ENCODE results near the gene KLHDC4.

The KLHDC4 gene

GRCh38 chr16:87677830-87678229 is 88.0 kb downstream of the KLHDC4 start:
- no peak overlapping the region for H3K27ac ChIP-seq
- no peaks in the 10 kb centered on the region for H3K9me3 ChIP-seq (ENCODE audit: severe bottlenecking)
- no peak for DNase-seq
- H3K27me3 ChIP-seq (ENCODE audit: insufficient read depth, low read depth, severe bottlenecking): no peaks in the 10 kb centered on the region
- H3K36me3 ChIP-seq: no peaks in the 10 kb centered on the region
- TF ChIP-seq CTCF (IDR thresholded peaks at IDR 0.05; ENCODE audit: low read depth, low read length): no peak
- no peak overlapping the region for H3K4me3 ChIP-seq (ENCODE audit: low read depth, low read length)

- H3K27ac ChIP-seq: no peak overlapping the region
- no peaks in the 10 kb centered on the region for H3K9me3 ChIP-seq (ENCODE audit: severe bottlenecking)
- TF ChIP-seq CTCF (IDR thresholded peaks at IDR 0.05; ENCODE audit: low read depth, low read length): no peak
- no peak for DNase-seq
- H3K27me3 ChIP-seq (ENCODE audit: insufficient read depth, low read depth, severe bottlenecking): no peaks in the 10 kb centered on the region
- no peaks in the 10 kb centered on the region for H3K36me3 ChIP-seq
- H3K4me3 ChIP-seq (ENCODE audit: low read depth, low read length): no peak overlapping the region
Measured at GRCh38 chr16:87675111-87675719, 90.6 kb downstream of the KLHDC4 start.

- no peak overlapping the region for H3K4me3 ChIP-seq (ENCODE audit: low read depth, low read length)
- H3K36me3 ChIP-seq: no peaks in the 10 kb centered on the region
- H3K27me3 ChIP-seq (ENCODE audit: insufficient read depth, low read depth, severe bottlenecking): no peaks in the 10 kb centered on the region
- DNase-seq: no peak
- TF ChIP-seq CTCF (IDR thresholded peaks at IDR 0.05; ENCODE audit: low read depth, low read length): no peak
- H3K27ac ChIP-seq: no peak overlapping the region
- H3K9me3 ChIP-seq (ENCODE audit: severe bottlenecking): no peaks in the 10 kb centered on the region
Measured at GRCh38 chr16:87674419-87674818, 91.4 kb downstream of the KLHDC4 start.

GRCh38 chr16:87671715-87672270 is 94.0 kb downstream of the KLHDC4 start:
- no peak overlapping the region for H3K27ac ChIP-seq
- no peaks in the 10 kb centered on the region for H3K9me3 ChIP-seq (ENCODE audit: severe bottlenecking)
- H3K27me3 ChIP-seq (ENCODE audit: insufficient read depth, low read depth, severe bottlenecking): no peaks in the 10 kb centered on the region
- no peak for DNase-seq
- no peak overlapping the region for H3K4me3 ChIP-seq (ENCODE audit: low read depth, low read length)
- TF ChIP-seq CTCF (IDR thresholded peaks at IDR 0.05; ENCODE audit: low read depth, low read length): no peak
- H3K36me3 ChIP-seq: no peaks in the 10 kb centered on the region

GRCh38 chr16:87671221-87671620 is 94.6 kb downstream of the KLHDC4 start:
- no peak overlapping the region for H3K4me3 ChIP-seq (ENCODE audit: low read depth, low read length)
- no peaks in the 10 kb centered on the region for H3K9me3 ChIP-seq (ENCODE audit: severe bottlenecking)
- no peak overlapping the region for H3K27ac ChIP-seq
- no peak for TF ChIP-seq CTCF (IDR thresholded peaks at IDR 0.05; ENCODE audit: low read depth, low read length)
- DNase-seq: no peak
- no peaks in the 10 kb centered on the region for H3K27me3 ChIP-seq (ENCODE audit: insufficient read depth, low read depth, severe bottlenecking)
- no peaks in the 10 kb centered on the region for H3K36me3 ChIP-seq

- Histone ChIP-seq H3K27ac (no peak overlapping the region), H3K36me3 (no peaks in the 10 kb centered on the region), H3K27me3 (ENCODE audit: insufficient read depth, low read depth, severe bottlenecking) (no peaks in the 10 kb centered on the region), H3K9me3 (ENCODE audit: severe bottlenecking) (no peaks in the 10 kb centered on the region), H3K4me3 (ENCODE audit: low read depth, low read length) (no peak overlapping the region)
- no peak for DNase-seq
- no peak for TF ChIP-seq CTCF (IDR thresholded peaks at IDR 0.05; ENCODE audit: low read depth, low read length)
Measured at GRCh38 chr16:87669672-87670071, 96.1 kb downstream of the KLHDC4 start.
